Endodermal cell (in vitro differentiated cells): ENCODE data around the gene ZDHHC16. TPM values are rescaled to one million over a fixed set of nuclear protein-coding genes. Genes with fewer than 3 reads are reported as not detected.
"Not testable (repeated sequence)": the region's sequence is repeated elsewhere in the genome, so short reads cannot be mapped to it uniquely, and the experiment has no call there.

Experiments used
- DNase-seq: peaks from one replicate; pipeline ENCODE4 v3.0.0-alpha.2; 2017
- H3K27ac ChIP-seq: 2 replicates; pipeline ENCODE4 v1.5.1; 2013; ENCODE audit warnings: mild to moderate bottlenecking, low read depth, low read length, moderate library complexity
- H3K27me3 ChIP-seq: 2 replicates; pipeline ENCODE4 v1.6.1; 2013; ENCODE audit warnings: mild to moderate bottlenecking, low read length, moderate library complexity; ENCODE audit not compliant: insufficient read depth, control insufficient read depth, poor library complexity, severe bottlenecking
- H3K36me3 ChIP-seq: 2 replicates; pipeline ENCODE4 v1.7.0; 2013; ENCODE audit warnings: mild to moderate bottlenecking, low read length, moderate library complexity; ENCODE audit not compliant: control insufficient read depth, insufficient read depth
- H3K4me1 ChIP-seq: one replicate; pipeline ENCODE4 v1.7.0; 2013; ENCODE audit warnings: low read length; ENCODE audit not compliant: control insufficient read depth, insufficient read depth
- H3K4me3 ChIP-seq: 2 replicates; pipeline ENCODE4 v1.5.1; 2013; ENCODE audit warnings: mild to moderate bottlenecking, low read length, moderate library complexity
- H3K9ac ChIP-seq: 2 replicates; pipeline ENCODE4 v1.6.1; 2013; ENCODE audit warnings: mild to moderate bottlenecking, low read length, moderate library complexity; ENCODE audit not compliant: poor library complexity, severe bottlenecking; ENCODE audit errors: extremely low read depth
- H3K9me3 ChIP-seq: 2 replicates; pipeline ENCODE4 v1.6.1; 2013; ENCODE audit warnings: mild to moderate bottlenecking, low read length, moderate library complexity; ENCODE audit not compliant: control insufficient read depth
- H3K27ac Mint-ChIP-seq: 2 replicates; pipeline ENCODE4 v1.8.0; 2020; ENCODE audit warnings: mixed read lengths
- H3K27me3 Mint-ChIP-seq: 2 replicates; pipeline ENCODE4 v1.8.0; 2021; ENCODE audit warnings: mild to moderate bottlenecking, mixed read lengths; ENCODE audit not compliant: insufficient read depth
- H3K36me3 Mint-ChIP-seq: 2 replicates; pipeline ENCODE4 v1.8.0; 2020; ENCODE audit warnings: low read depth, mixed read lengths
- H3K4me1 Mint-ChIP-seq: 2 replicates; pipeline ENCODE4 v1.8.0; 2020; ENCODE audit warnings: mixed read lengths
- H3K4me3 Mint-ChIP-seq: 2 replicates; pipeline ENCODE4 v1.8.0; 2020; ENCODE audit warnings: mild to moderate bottlenecking, moderate library complexity, mixed read lengths
- H3K9me3 Mint-ChIP-seq: 2 replicates; pipeline ENCODE4 v1.8.0; 2020; ENCODE audit warnings: mild to moderate bottlenecking, mixed read lengths
- CTCF ChIP-seq: fragments of 200-600 bp; sonication (generic); conservative IDR thresholded peaks from 2 replicates; pipeline ENCODE4 v1.5.0; 2021; ENCODE audit warnings: antibody characterized with exemption, mild to moderate bottlenecking
- WGBS, 2 experiments: methylation state at CpG; one replicate each; pipeline versions ENCODE4 v1.1.5 to v1.1.7; 2013; ENCODE audit warnings: missing lambda C conversion rate in 2 of 2, mixed read lengths in 1 of 2; ENCODE audit not compliant: insufficient coverage in 1 of 2, insufficient read length in 1 of 2; 5-methylcytosine and 5-hydroxymethylcytosine counted together
- total RNA-seq, 2 donors: library from RNA; stranded (reverse); fragmentation: NEBNext Ultra II Directional in 1 of 2; extraction: Animal tissue kit (Norgen Biotek cat#: 25700) in 1 of 2; gene quantifications; 2 replicates in 1 of 2; 3 replicates in 1 of 2; pipeline ENCODE4 v1.2.1, GENCODE V29; 2021

ZDHHC16 gene
- total RNA-seq, 2 donors from 2014 or later: 44.5 to 53.6 TPM

- TF ChIP-seq CTCF: no peak
- no peak overlapping the region for H3K9ac ChIP-seq
- H3K27ac Mint-ChIP-seq: peak overlapping the region; percentile 66
- no peaks in the 10 kb centered on the region for H3K36me3 ChIP-seq
- H3K4me1 ChIP-seq: no peaks in the 10 kb centered on the region
- 92 to 100% methylated on average over 1 to 3 of the region's 3 CpGs for WGBS, 2 experiments
- H3K27me3 ChIP-seq: no peaks in the 10 kb centered on the region
- H3K36me3 Mint-ChIP-seq: no peaks in the 10 kb centered on the region
- no peaks in the 10 kb centered on the region for H3K9me3 Mint-ChIP-seq
- DNase-seq: no peak
- no peaks in the 10 kb centered on the region for H3K4me1 Mint-ChIP-seq
- H3K27me3 Mint-ChIP-seq: no peaks in the 10 kb centered on the region
- H3K27ac ChIP-seq: no peak overlapping the region
- no peaks in the 10 kb centered on the region for H3K9me3 ChIP-seq
- H3K4me3 Mint-ChIP-seq: no peak overlapping the region
- no peak overlapping the region for H3K4me3 ChIP-seq
Measured at GRCh38 chr10:97406064-97406463, 39.9 kb upstream of the ZDHHC16 start.

- WGBS, 2 experiments: 93 to 96% methylated on average over 4 to 7 of the region's 7 CpGs
- H3K4me3 ChIP-seq, H3K36me3 Mint-ChIP-seq, H3K9me3 Mint-ChIP-seq, H3K4me1 Mint-ChIP-seq, H3K36me3 ChIP-seq, H3K9me3 ChIP-seq, H3K4me1 ChIP-seq, H3K27me3 ChIP-seq, DNase-seq, H3K4me3 Mint-ChIP-seq, H3K27me3 Mint-ChIP-seq, H3K9ac ChIP-seq, H3K27ac ChIP-seq, H3K27ac Mint-ChIP-seq: not testable (repeated sequence)
Measured at GRCh38 chr10:97406483-97406882, 39.5 kb upstream of the ZDHHC16 start.

GRCh38 chr10:97407211-97407951 is 38.6 kb upstream of the ZDHHC16 start:
- peak; percentile 93 for TF ChIP-seq CTCF

GRCh38 chr10:97407952-97408248 is 38.1 kb upstream of the ZDHHC16 start:
- Mint-ChIP-seq H3K36me3 (no peaks in the 10 kb centered on the region), H3K27ac (no peak overlapping the region)

More at GRCh38 chr10:97407211-97407951, 38.6 kb upstream of the ZDHHC16 start:
- H3K27me3 ChIP-seq: no peaks in the 10 kb centered on the region
- H3K4me1 ChIP-seq: no peaks in the 10 kb centered on the region
- Mint-ChIP-seq H3K4me3 (peak overlapping the region; percentile 44), H3K9me3 (no peaks in the 10 kb centered on the region), H3K36me3 (no peaks in the 10 kb centered on the region), H3K4me1 (no peaks in the 10 kb centered on the region), H3K27ac (peak overlapping the region; percentile 83), H3K27me3 (no peaks in the 10 kb centered on the region)
- peak; percentile 93 for DNase-seq
- no peaks in the 10 kb centered on the region for H3K9me3 ChIP-seq
- H3K9ac ChIP-seq: no peak overlapping the region
- no peaks in the 10 kb centered on the region for H3K36me3 ChIP-seq
- H3K27ac ChIP-seq: no peak overlapping the region
- whole genome bisulfite sequencing, 2 experiments: 15 to 18% methylated on average over 9 to 10 of the region's 10 CpGs
- H3K4me3 ChIP-seq: no peak overlapping the region

More at GRCh38 chr10:97407952-97408248, 38.1 kb upstream of the ZDHHC16 start:
- Mint-ChIP-seq H3K9me3 (no peaks in the 10 kb centered on the region), H3K27me3 (no peaks in the 10 kb centered on the region), H3K4me1 (no peaks in the 10 kb centered on the region), H3K4me3 (no peak overlapping the region)
- WGBS, 2 experiments: 86 to 100% methylated on average over 1 to 2 of the region's 2 CpGs
- H3K4me3 ChIP-seq: no peak overlapping the region
- H3K27me3 ChIP-seq: no peaks in the 10 kb centered on the region
- H3K9ac ChIP-seq: no peak overlapping the region
- no peaks in the 10 kb centered on the region for H3K9me3 ChIP-seq
- H3K4me1 ChIP-seq: no peaks in the 10 kb centered on the region
- H3K36me3 ChIP-seq: no peaks in the 10 kb centered on the region
- no peak for DNase-seq
- H3K27ac ChIP-seq: no peak overlapping the region
- TF ChIP-seq CTCF: no peak
